Colonic mucosa (tissue), 4 donors: ENCODE measurements around the gene GTPBP6. TPM values are rescaled to one million over a fixed set of nuclear protein-coding genes. Genes with fewer than 3 reads are reported as not detected.

ENCODE experiments used
- DNase-seq: peaks from one replicate; pipeline ENCODE4 v3.0.0-alpha.2; 2020
- H3K27ac ChIP-seq: fragments of 200-600 bp; one replicate; pipeline ENCODE4 v1.8.0; 2021
- H3K27me3 ChIP-seq: fragments of 200-600 bp; one replicate; pipeline ENCODE4 v1.8.0; 2021
- H3K36me3 ChIP-seq: fragments of 200-600 bp; one replicate; pipeline ENCODE4 v1.8.0; 2021
- H3K4me1 ChIP-seq: fragments of 200-600 bp; one replicate; pipeline ENCODE4 v1.8.0; 2021; ENCODE audit warnings: mild to moderate bottlenecking
- H3K4me3 ChIP-seq: fragments of 200-600 bp; one replicate; pipeline ENCODE4 v1.8.0; 2021
- H3K9ac ChIP-seq, 2 donors: one replicate each; pipeline ENCODE4 v1.7.0; 2013; ENCODE audit warnings: control low read depth in 2 of 2, low read depth in 2 of 2, low read length in 2 of 2
- H3K9me3 ChIP-seq: fragments of 200-600 bp; one replicate; pipeline ENCODE4 v1.8.0; 2021
- intact Hi-C: fragments of 100-400 bp; cut with DNase I; formaldehyde crosslinking; loops from one replicate; pipeline ENCODE4 v1.14.1; 2022
- total RNA-seq, 2 donors: library from RNA; stranded (reverse); fragmentation: NEBNext Ultra II Directional in 1 of 2; extraction: Animal tissue kit (Norgen Biotek cat#: 25700) in 1 of 2; gene quantifications; one replicate each; pipeline ENCODE4 v1.2.1, GENCODE V29; 2021
- TF ChIP-seq, protein P1 (sequence below): fragments of 200-600 bp; IDR thresholded peaks from one replicate; pipeline ENCODE4 v1.8.0; 2022; ENCODE audit warnings: antibody characterized with exemption, mild to moderate bottlenecking
- donor health status: healthy.
- donor health status: DM: no; HTN: no; CAD: no.
- donor health status: DM: no; HTN: no; CAD: no.

The GTPBP6 gene
- total RNA-seq, 2 donors from 2014 or later = 44.4 to 81.1 TPM

DNA sequence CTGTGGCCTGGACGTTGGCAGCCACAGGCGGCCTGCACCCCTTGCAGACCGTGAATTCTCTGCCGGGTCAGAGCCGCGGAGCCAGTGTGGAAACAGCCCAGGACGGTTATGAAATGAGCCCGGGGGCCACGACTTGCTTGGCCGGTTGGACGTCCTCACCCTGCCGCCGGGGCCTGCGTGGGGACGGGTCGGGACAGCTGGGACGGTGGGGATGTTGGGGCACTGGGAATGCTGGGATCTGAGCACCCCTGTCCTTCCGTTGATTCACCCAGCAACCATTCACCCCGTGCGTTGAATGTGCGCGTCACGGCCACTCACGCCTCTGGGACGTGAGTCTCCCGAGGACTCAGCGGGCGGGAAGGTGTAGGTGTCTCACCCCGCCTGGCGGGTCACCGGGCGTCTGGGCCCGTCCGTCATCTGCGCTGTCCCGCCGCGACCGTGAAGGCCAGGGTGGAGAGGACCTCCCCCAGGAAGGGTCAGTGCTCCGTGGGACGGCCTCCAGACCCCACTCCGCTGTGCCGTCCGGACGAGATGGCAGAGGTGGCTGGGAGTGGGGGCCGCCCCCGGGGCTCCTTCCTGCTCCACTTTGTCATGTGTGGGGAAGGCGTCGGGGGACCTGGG lies 41.9 kb downstream of the GTPBP6 start:
- TF ChIP-seq, protein P1, sequence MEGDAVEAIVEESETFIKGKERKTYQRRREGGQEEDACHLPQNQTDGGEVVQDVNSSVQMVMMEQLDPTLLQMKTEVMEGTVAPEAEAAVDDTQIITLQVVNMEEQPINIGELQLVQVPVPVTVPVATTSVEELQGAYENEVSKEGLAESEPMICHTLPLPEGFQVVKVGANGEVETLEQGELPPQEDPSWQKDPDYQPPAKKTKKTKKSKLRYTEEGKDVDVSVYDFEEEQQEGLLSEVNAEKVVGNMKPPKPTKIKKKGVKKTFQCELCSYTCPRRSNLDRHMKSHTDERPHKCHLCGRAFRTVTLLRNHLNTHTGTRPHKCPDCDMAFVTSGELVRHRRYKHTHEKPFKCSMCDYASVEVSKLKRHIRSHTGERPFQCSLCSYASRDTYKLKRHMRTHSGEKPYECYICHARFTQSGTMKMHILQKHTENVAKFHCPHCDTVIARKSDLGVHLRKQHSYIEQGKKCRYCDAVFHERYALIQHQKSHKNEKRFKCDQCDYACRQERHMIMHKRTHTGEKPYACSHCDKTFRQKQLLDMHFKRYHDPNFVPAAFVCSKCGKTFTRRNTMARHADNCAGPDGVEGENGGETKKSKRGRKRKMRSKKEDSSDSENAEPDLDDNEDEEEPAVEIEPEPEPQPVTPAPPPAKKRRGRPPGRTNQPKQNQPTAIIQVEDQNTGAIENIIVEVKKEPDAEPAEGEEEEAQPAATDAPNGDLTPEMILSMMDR = no peak
- Histone ChIP-seq H3K4me3 (peak overlapping the region; percentile 61), H3K9me3 (no peaks in the 10 kb centered on the region), H3K36me3 (no peaks in the 10 kb centered on the region), H3K4me1 (peaks cover 9% of the 10 kb centered on the region), H3K27me3 (no peaks in the 10 kb centered on the region), H3K9ac (peak overlapping the region; percentile 63 to 79), H3K27ac (no peak overlapping the region)
- intact Hi-C loops = no loop called here
- peak; percentile 34 for DNase-seq

DNA sequence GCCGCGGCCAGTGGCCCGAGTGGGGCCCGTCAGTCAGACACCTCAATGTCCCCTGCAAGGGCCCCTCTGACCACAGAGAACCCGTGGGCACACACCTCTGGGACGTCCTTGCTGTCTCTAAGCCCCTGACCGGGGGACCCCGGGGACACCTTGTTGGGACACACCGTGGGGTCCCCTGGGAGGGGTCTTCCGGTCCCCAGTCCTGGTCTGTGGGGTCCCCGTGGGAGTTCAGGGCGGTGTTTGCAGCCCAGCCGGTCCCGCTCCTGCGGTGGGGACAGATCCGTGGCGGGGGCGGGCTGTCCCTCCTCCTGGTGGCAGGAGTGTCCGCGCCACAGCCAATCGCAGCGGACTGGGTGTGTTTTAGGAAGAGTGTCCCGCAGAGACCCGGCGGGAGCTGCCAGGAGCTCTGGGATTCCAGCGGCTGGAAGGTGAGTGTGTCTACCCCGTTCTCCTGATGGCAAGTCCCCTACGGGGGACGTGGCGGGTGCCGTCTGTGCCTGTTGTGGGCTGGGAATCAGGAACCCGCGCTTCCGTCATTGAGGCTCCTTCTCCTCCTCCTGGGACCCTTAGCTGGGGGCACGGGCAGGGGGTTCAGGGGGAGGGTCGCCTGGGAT lies 42.5 kb downstream of the GTPBP6 start:
- Histone ChIP-seq H3K9ac (peak overlapping the region; percentile 63 to 79), H3K4me1 (peaks cover 9% of the 10 kb centered on the region), H3K27ac (peak overlapping the region; percentile 16), H3K36me3 (no peaks in the 10 kb centered on the region), H3K4me3 (peak overlapping the region; percentile 61), H3K9me3 (no peaks in the 10 kb centered on the region), H3K27me3 (no peaks in the 10 kb centered on the region)
- peak; percentile 88 for DNase-seq
- TF ChIP-seq, protein P1 = no peak
- intact Hi-C loops = no loop called here

DNA sequence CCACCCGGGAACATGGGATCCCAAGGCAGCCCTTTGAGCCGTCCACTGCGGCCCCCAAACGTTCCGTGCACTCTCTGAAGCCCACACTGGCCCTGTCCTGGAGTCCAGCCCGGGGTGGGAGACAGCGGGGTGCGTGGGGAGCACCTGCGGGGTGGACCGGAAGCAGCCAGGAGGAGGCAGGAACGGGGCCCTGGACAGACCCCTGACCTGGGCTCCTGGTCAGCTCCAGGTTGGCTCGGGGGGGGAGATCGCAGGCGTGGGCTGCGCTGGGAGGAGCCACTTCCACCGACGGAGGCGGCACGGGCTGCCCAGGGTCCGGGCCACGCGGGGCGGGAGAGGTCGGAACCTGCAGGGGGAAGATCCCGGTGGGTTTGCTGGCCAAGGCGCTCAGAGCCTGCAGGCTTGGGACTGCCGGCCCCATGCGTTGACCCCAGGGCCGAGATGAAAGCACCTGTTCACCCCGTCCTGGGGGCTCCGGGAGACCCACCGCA lies 43.1 kb downstream of the GTPBP6 start:
- TF ChIP-seq, protein P1 = no peak
- Histone ChIP-seq H3K27ac (peak overlapping the region; percentile 16), H3K9ac (peak overlapping the region; percentile 53 to 63), H3K4me1 (peaks cover 9% of the 10 kb centered on the region), H3K9me3 (no peaks in the 10 kb centered on the region), H3K4me3 (peak overlapping the region; percentile 61), H3K36me3 (no peaks in the 10 kb centered on the region), H3K27me3 (no peaks in the 10 kb centered on the region)
- peak; percentile 20 for DNase-seq
- intact Hi-C loops = no loop called here

DNA sequence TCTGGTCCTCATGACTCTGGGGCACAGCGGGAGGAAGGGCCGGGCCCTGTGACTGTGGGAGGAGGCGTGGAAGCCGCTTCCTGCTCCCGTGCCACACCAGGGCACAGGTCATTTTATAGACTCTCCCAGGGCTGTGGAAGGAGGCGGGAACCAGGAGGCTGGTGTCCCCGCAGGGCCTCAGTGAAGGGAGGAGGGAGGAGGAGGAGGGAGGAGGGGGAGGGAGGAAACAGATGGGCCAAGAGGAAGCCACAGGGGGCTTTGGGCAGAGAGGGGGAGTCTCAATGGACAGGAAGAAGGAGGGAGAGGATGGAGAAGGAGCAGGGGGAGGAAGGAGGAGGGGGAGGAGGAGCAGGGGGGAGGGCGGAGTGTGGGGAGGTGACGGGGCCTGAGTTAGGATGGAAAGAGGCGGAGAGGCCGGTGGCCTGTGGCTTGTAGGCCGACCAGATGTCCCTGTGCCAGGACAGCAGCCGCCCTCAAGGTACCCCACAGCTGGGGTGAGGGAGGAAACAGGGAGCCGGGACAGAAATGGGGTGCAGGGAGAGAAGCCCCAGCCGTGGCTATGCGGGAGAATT lies 43.6 kb downstream of the GTPBP6 start:
- H3K4me3 ChIP-seq = peak overlapping the region; percentile 61
- no peaks in the 10 kb centered on the region for H3K27me3 ChIP-seq
- H3K9me3 ChIP-seq = no peaks in the 10 kb centered on the region
- H3K9ac ChIP-seq = peak overlapping the region; percentile 53 to 63
- no peaks in the 10 kb centered on the region for H3K36me3 ChIP-seq
- peak overlapping the region; percentile 16 for H3K27ac ChIP-seq
- TF ChIP-seq, protein P1 = no peak
- H3K4me1 ChIP-seq = peaks cover 9% of the 10 kb centered on the region
- DNase-seq = peak; percentile 57
- intact Hi-C loops = no loop called here

DNA sequence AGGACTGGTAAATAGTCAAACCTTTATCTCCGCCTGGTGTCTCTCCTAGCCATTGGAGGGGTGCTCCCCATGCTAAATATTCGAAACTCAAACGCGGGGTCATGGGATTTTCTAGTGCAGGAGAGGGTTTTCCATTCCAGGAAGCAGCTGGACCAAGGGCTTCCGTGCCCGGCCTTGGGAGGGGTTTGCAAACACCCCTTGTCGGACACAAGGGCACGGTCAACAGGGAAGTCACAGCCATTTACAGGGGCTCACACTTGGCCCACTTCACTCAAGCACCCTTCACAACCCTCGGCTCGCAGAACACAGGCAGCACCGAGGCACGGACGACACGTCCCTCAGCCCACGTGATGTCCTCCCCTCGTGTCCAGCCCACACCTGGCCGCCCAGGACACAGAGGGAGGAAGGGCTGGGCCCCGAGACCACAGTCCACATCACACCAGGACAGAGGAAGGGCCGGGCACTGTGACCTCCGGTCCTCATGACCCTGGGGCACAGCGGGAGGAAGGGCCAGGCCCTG lies 47.7 kb downstream of the GTPBP6 start:
- TF ChIP-seq, protein P1 = no peak
- DNase-seq = no peak
- H3K27me3 ChIP-seq = no peaks in the 10 kb centered on the region
- H3K27ac ChIP-seq = no peak overlapping the region
- no peaks in the 10 kb centered on the region for H3K36me3 ChIP-seq
- intact Hi-C loops = no loop called here
- no peaks in the 10 kb centered on the region for H3K9me3 ChIP-seq
- no peak overlapping the region for H3K4me3 ChIP-seq
- H3K4me1 ChIP-seq = peaks cover 6% of the 10 kb centered on the region
- H3K9ac ChIP-seq = no peak overlapping the region
